NCI-H69 (cell line): Measurements from ENCODE around the gene EIF4ENIF1.
"Not testable (repeated sequence)": the region's sequence is repeated elsewhere in the genome, so short reads cannot be mapped to it uniquely, and the experiment has no call there.

Source experiments
- DNase-seq: peaks from one replicate; lab custom pipeline; 2025; lab: John Stamatoyannopoulos, UW

EIF4ENIF1 gene

GRCh38 chr22:31489632-31490495 lies at the start of gene EIF4ENIF1:
EIF4ENIF1 (minus strand) TSS chr22:31489842; CDS start chr22:31488718, 1,124 bp downstream.
- peak; percentile 96 for DNase-seq

- no peak for DNase-seq
Observed at GRCh38 chr22:31538815-31539214, 49.2 kb upstream of the EIF4ENIF1 start.

GRCh38 chr22:31537019-31537535 lies 47.4 kb upstream of the EIF4ENIF1 start:
- DNase-seq, result no peak

GRCh38 chr22:31533374-31533773 lies 43.7 kb upstream of the EIF4ENIF1 start:
- DNase-seq, result no peak

GRCh38 chr22:31532060-31532459 lies 42.4 kb upstream of the EIF4ENIF1 start:
- no peak for DNase-seq

- no peak for DNase-seq
Observed at GRCh38 chr22:31530823-31531195, 41.2 kb upstream of the EIF4ENIF1 start.

- DNase-seq, result no peak
Observed at GRCh38 chr22:31526270-31526669, 36.6 kb upstream of the EIF4ENIF1 start.

- not testable (repeated sequence) for DNase-seq
Observed at GRCh38 chr22:31524132-31524531, 34.5 kb upstream of the EIF4ENIF1 start.

GRCh38 chr22:31520051-31520450 lies 30.4 kb upstream of the EIF4ENIF1 start:
- DNase-seq, result no peak

GRCh38 chr22:31509061-31509762 lies 19.6 kb upstream of the EIF4ENIF1 start:
- no peak for DNase-seq

GRCh38 chr22:31508536-31508935 lies 18.9 kb upstream of the EIF4ENIF1 start:
- no peak for DNase-seq

- not testable (repeated sequence) for DNase-seq
Observed at GRCh38 chr22:31507517-31507916, 17.9 kb upstream of the EIF4ENIF1 start.

GRCh38 chr22:31504282-31504681 lies 14.6 kb upstream of the EIF4ENIF1 start:
- DNase-seq, result no peak

GRCh38 chr22:31503211-31503964 lies 13.7 kb upstream of the EIF4ENIF1 start:
- no peak for DNase-seq

GRCh38 chr22:31501738-31502137 lies 12.1 kb upstream of the EIF4ENIF1 start:
- no peak for DNase-seq

GRCh38 chr22:31497148-31497938 lies 7.7 kb upstream of the EIF4ENIF1 start:
- DNase-seq, result no peak

GRCh38 chr22:31496735-31497146 lies 7.1 kb upstream of the EIF4ENIF1 start:
- peak; percentile 78 for DNase-seq

- DNase-seq, result peak; percentile 98
Observed at GRCh38 chr22:31496007-31496734, 6.5 kb upstream of the EIF4ENIF1 start, which contains the start of gene SFI1. SFI1 (plus strand) TSS chr22:31496536; CDS start chr22:31508285, 11,749 bp downstream.

GRCh38 chr22:31495343-31495742 lies 5.7 kb upstream of the EIF4ENIF1 start:
- DNase-seq, result peak; percentile 30

GRCh38 chr22:31493355-31493754 lies 3.7 kb upstream of the EIF4ENIF1 start:
- DNase-seq, result not testable (repeated sequence)

- no peak for DNase-seq
Observed at GRCh38 chr22:31492151-31492550, 2.5 kb upstream of the EIF4ENIF1 start.
